SK-N-SH treated with all-trans-retinoic acid at 6 μM for 48 hours (cell line): ENCODE data around the gene PRKCE.

Experiments used
- ATAC-seq: fragments of 200-7000 bp; cut with Tn5 transposase; 3 replicates; pipeline ENCODE4 v1.9.1; 2020; ENCODE audit warnings: mild to moderate bottlenecking, moderate library complexity
- ARNTL ChIP-seq: fragments of 450-650 bp; formaldehyde crosslinking; IDR thresholded peaks from 2 replicates; pipeline ENCODE4 v1.5.0; 2020; ENCODE audit warnings: low read depth, mild to moderate bottlenecking, moderate library complexity, borderline replicate concordance
- CSDC2 ChIP-seq: fragments of 250-450 bp; sonication (Bioruptor Pico); IDR thresholded peaks from 2 replicates; pipeline ENCODE4 v1.5.0; 2020; ENCODE audit warnings: mild to moderate bottlenecking, moderate library complexity
- ESRRG ChIP-seq: fragments of 250-450 bp; sonication (Bioruptor Pico); IDR thresholded peaks from 2 replicates; pipeline ENCODE4 v1.6.1; 2021; ENCODE audit warnings: mild to moderate bottlenecking
- ISL1 ChIP-seq: fragments of 250-450 bp; sonication (Bioruptor Pico); IDR thresholded peaks from 2 replicates; pipeline ENCODE4 v2.1.2; 2022; ENCODE audit warnings: mild to moderate bottlenecking, moderate library complexity
- OSR1 ChIP-seq: fragments of 250-450 bp; sonication (Bioruptor Pico); IDR thresholded peaks from 2 replicates; pipeline ENCODE4 v1.8.0; 2022; ENCODE audit warnings: moderate library complexity, mild to moderate bottlenecking, inconsistent platforms
- PATZ1 ChIP-seq: fragments of 250-450 bp; sonication (Bioruptor Pico); IDR thresholded peaks from 2 replicates; pipeline ENCODE4 v1.8.0; 2020; ENCODE audit warnings: mild to moderate bottlenecking, moderate library complexity, borderline replicate concordance
- PPARA ChIP-seq: fragments of 250-450 bp; sonication (Bioruptor Pico); IDR thresholded peaks from 2 replicates; pipeline ENCODE4 v1.5.0; 2020; ENCODE audit warnings: mild to moderate bottlenecking, borderline replicate concordance
- RARB ChIP-seq: fragments of 250-450 bp; sonication (Bioruptor Pico); IDR thresholded peaks from 2 replicates; pipeline ENCODE4 v1.8.0; 2021; ENCODE audit warnings: mild to moderate bottlenecking, moderate library complexity
- SNAI2 ChIP-seq: fragments of 250-450 bp; sonication (Bioruptor Pico); IDR thresholded peaks from 2 replicates; pipeline ENCODE4 v1.5.0; 2020; ENCODE audit warnings: mild to moderate bottlenecking, moderate library complexity
- TCF4 ChIP-seq: fragments of 250-450 bp; sonication (Bioruptor Pico); IDR thresholded peaks from 2 replicates; pipeline ENCODE4 v1.8.0; 2021; ENCODE audit warnings: mild to moderate bottlenecking, moderate library complexity, borderline replicate concordance
- TOX ChIP-seq: fragments of 250-450 bp; sonication (Bioruptor Pico); IDR thresholded peaks from 2 replicates; pipeline ENCODE4 v1.8.0; 2021; ENCODE audit warnings: mild to moderate bottlenecking, moderate library complexity, borderline replicate concordance
- ZC3H10 ChIP-seq: fragments of 250-450 bp; sonication (Bioruptor Pico); IDR thresholded peaks from 2 replicates; pipeline ENCODE4 v1.5.1; 2021; ENCODE audit warnings: mild to moderate bottlenecking, moderate library complexity
- ZFP3 ChIP-seq: fragments of 250-450 bp; sonication (Bioruptor Pico); IDR thresholded peaks from 2 replicates; pipeline ENCODE4 v1.5.0; 2020; ENCODE audit warnings: mild to moderate bottlenecking, moderate library complexity
- ZFP30 ChIP-seq: fragments of 450-650 bp; formaldehyde crosslinking; IDR thresholded peaks from 2 replicates; pipeline ENCODE4 v1.5.0; 2022; ENCODE audit warnings: mild to moderate bottlenecking, moderate library complexity
- ZNF565 ChIP-seq: fragments of 450-650 bp; formaldehyde crosslinking; conservative IDR thresholded peaks from 2 replicates; pipeline ENCODE4 v1.5.0; 2020; ENCODE audit warnings: low read depth, mild to moderate bottlenecking, moderate library complexity
- ZNF70 ChIP-seq: fragments of 450-650 bp; formaldehyde crosslinking; IDR thresholded peaks from 2 replicates; pipeline ENCODE4 v1.5.0; 2020; ENCODE audit warnings: mild to moderate bottlenecking, moderate library complexity
- ZNF8 ChIP-seq: fragments of 450-650 bp; formaldehyde crosslinking; IDR thresholded peaks from 2 replicates; pipeline ENCODE4 v1.5.0; 2020; ENCODE audit warnings: mild to moderate bottlenecking, moderate library complexity
- TF ChIP-seq, protein P1 (sequence below): fragments of 250-450 bp; sonication (Bioruptor Pico); IDR thresholded peaks from 2 replicates; pipeline ENCODE4 v1.5.1; 2021; ENCODE audit warnings: mild to moderate bottlenecking, moderate library complexity
- TF ChIP-seq, protein P2 (sequence below): fragments of 250-450 bp; sonication (Bioruptor Pico); IDR thresholded peaks from 2 replicates; pipeline ENCODE4 v1.5.1; 2020; ENCODE audit warnings: low read depth, mild to moderate bottlenecking, moderate library complexity
- TF ChIP-seq, protein P3 (sequence below): fragments of 250-450 bp; sonication (Bioruptor Pico); IDR thresholded peaks from 2 replicates; pipeline ENCODE4 v1.5.0; 2020; ENCODE audit warnings: mild to moderate bottlenecking, moderate library complexity
- TF ChIP-seq, protein P4 (sequence below): fragments of 250-450 bp; sonication (Bioruptor Pico); IDR thresholded peaks from 2 replicates; pipeline ENCODE4 v1.8.0; 2021; ENCODE audit warnings: low read depth, mild to moderate bottlenecking, moderate library complexity, borderline replicate concordance

PRKCE gene

DNA sequence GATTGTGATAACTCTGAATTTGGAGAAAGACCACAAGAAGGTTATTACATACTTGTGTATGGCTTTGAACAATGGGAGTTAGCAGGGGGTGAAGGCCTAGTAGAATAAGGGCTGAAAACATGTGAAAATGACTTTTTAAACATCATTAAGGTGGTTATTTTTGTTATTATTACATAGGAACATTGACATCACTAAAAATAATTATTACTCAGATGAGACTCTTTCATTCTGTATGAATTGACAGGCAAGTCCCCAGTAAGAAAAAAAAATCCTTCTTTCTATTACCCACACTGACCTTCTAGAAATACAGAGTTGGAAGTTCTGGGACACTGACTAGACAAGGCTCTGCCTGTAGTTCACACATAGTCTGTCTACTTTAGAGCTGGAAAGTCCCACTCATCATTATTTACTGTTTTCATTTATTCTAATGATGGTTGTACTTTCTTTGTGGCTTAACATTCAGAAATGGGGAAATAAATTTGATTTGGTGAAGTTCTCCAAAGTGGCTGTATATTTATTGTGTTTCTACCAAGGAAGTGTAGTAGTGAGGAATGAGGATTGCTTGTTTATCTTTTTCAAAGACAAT lies 426.1 kb downstream of the PRKCE start:
- no peak for ATAC-seq
- TF ChIP-seq PPARA (no peak), ESRRG (CRISPR knock-in tag) (no peak), ISL1 (CRISPR knock-in tag) (no peak), ZNF565 (CRISPR knock-in tag) (no peak), RARB (CRISPR knock-in tag) (no peak), TCF4 (CRISPR knock-in tag) (no peak), SNAI2 (CRISPR knock-in tag) (no peak)
- TF ChIP-seq, protein P1, sequence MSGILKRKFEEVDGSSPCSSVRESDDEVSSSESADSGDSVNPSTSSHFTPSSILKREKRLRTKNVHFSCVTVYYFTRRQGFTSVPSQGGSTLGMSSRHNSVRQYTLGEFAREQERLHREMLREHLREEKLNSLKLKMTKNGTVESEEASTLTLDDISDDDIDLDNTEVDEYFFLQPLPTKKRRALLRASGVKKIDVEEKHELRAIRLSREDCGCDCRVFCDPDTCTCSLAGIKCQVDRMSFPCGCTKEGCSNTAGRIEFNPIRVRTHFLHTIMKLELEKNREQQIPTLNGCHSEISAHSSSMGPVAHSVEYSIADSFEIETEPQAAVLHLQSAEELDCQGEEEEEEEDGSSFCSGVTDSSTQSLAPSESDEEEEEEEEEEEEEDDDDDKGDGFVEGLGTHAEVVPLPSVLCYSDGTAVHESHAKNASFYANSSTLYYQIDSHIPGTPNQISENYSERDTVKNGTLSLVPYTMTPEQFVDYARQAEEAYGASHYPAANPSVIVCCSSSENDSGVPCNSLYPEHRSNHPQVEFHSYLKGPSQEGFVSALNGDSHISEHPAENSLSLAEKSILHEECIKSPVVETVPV (CRISPR knock-in tag): no peak

- TF ChIP-seq ESRRG (CRISPR knock-in tag): no peak
- TF ChIP-seq ZNF70 (CRISPR knock-in tag): no peak
- TF ChIP-seq ZNF565 (CRISPR knock-in tag): no peak
- TF ChIP-seq, protein P2, sequence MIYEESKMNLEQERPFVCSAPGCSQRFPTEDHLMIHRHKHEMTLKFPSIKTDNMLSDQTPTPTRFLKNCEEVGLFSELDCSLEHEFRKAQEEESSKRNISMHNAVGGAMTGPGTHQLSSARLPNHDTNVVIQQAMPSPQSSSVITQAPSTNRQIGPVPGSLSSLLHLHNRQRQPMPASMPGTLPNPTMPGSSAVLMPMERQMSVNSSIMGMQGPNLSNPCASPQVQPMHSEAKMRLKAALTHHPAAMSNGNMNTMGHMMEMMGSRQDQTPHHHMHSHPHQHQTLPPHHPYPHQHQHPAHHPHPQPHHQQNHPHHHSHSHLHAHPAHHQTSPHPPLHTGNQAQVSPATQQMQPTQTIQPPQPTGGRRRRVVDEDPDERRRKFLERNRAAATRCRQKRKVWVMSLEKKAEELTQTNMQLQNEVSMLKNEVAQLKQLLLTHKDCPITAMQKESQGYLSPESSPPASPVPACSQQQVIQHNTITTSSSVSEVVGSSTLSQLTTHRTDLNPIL: no peak
- TF ChIP-seq OSR1 (CRISPR knock-in tag): no peak
- TF ChIP-seq, protein P3, sequence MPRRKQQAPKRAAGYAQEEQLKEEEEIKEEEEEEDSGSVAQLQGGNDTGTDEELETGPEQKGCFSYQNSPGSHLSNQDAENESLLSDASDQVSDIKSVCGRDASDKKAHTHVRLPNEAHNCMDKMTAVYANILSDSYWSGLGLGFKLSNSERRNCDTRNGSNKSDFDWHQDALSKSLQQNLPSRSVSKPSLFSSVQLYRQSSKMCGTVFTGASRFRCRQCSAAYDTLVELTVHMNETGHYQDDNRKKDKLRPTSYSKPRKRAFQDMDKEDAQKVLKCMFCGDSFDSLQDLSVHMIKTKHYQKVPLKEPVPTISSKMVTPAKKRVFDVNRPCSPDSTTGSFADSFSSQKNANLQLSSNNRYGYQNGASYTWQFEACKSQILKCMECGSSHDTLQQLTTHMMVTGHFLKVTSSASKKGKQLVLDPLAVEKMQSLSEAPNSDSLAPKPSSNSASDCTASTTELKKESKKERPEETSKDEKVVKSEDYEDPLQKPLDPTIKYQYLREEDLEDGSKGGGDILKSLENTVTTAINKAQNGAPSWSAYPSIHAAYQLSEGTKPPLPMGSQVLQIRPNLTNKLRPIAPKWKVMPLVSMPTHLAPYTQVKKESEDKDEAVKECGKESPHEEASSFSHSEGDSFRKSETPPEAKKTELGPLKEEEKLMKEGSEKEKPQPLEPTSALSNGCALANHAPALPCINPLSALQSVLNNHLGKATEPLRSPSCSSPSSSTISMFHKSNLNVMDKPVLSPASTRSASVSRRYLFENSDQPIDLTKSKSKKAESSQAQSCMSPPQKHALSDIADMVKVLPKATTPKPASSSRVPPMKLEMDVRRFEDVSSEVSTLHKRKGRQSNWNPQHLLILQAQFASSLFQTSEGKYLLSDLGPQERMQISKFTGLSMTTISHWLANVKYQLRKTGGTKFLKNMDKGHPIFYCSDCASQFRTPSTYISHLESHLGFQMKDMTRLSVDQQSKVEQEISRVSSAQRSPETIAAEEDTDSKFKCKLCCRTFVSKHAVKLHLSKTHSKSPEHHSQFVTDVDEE (CRISPR knock-in tag): no peak
- TF ChIP-seq ZC3H10 (CRISPR knock-in tag): no peak
- TF ChIP-seq PATZ1: no peak
- TF ChIP-seq PPARA: no peak
- no peak for TF ChIP-seq ZNF8 (CRISPR knock-in tag)
- TF ChIP-seq ISL1 (CRISPR knock-in tag): no peak
- TF ChIP-seq TOX (CRISPR knock-in tag): no peak
- TF ChIP-seq TCF4 (CRISPR knock-in tag): no peak
- TF ChIP-seq, protein P1 (CRISPR knock-in tag): no peak
- TF ChIP-seq ARNTL (CRISPR knock-in tag): no peak
- no peak for TF ChIP-seq ZFP3 (CRISPR knock-in tag)
- TF ChIP-seq SNAI2 (CRISPR knock-in tag): no peak
- no peak for ATAC-seq
Observed at GRCh38 chr2:46079985-46080560, 428.6 kb downstream of the PRKCE start.

DNA sequence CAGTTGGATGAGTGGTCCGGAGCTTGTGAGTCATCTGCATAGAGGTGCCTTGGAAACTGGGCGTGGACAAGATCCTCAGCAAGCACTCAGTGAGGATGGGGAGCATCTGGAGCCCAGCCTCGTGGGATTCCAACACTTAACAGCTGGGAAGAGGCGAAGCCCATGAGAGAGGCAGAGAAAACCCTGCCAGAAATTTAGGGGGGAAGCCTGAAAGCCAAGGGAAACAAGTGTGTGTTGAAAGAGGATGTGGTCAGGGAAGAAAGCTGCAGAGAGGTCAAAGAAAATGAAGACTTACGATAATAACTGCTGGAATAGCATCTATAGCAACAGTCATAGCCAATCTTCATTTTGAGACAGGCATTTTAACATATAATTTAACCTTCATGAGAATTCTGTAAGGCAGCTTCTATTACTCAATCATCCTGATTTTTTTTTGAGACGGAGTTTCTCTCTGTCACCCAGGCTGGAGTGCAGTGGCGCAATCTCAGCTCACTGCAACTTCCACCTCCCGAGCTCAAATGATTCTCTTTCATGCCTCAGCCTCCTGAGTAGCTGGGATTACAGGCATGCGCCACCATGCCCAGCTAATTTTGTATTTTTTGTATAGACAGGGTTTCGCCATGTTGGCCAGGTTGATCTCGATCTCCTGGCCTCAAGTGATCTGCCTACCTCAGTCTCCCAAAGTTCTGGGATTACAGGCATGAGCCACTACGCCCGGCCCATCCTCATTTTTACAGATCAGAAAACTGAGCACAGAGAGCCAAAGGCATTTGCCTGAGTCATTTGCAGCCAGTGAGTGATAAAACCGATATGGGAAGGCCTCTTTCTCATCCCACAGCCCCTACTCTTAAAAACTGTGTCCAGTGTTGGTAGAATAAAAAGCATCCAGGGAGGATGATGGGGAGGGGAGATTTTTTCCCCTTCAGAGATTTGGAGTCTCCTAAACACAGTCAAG lies 431.3 kb downstream of the PRKCE start:
- no peak; the same call in 2 of the 3 replicates for ATAC-seq
- no peak for TF ChIP-seq ESRRG (CRISPR knock-in tag)
- TF ChIP-seq, protein P4, sequence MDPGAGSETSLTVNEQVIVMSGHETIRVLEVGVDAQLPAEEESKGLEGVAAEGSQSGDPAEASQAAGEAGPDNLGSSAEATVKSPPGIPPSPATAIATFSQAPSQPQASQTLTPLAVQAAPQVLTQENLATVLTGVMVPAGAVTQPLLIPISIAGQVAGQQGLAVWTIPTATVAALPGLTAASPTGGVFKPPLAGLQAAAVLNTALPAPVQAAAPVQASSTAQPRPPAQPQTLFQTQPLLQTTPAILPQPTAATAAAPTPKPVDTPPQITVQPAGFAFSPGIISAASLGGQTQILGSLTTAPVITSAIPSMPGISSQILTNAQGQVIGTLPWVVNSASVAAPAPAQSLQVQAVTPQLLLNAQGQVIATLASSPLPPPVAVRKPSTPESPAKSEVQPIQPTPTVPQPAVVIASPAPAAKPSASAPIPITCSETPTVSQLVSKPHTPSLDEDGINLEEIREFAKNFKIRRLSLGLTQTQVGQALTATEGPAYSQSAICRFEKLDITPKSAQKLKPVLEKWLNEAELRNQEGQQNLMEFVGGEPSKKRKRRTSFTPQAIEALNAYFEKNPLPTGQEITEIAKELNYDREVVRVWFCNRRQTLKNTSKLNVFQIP (CRISPR knock-in tag): no peak
- TF ChIP-seq TCF4 (CRISPR knock-in tag): no peak
- no peak for TF ChIP-seq SNAI2 (CRISPR knock-in tag)
- no peak for TF ChIP-seq ARNTL (CRISPR knock-in tag)
- TF ChIP-seq, protein P2: no peak
- TF ChIP-seq CSDC2: no peak
- TF ChIP-seq RARB (CRISPR knock-in tag): no peak
- no peak for TF ChIP-seq ZNF70 (CRISPR knock-in tag)
- TF ChIP-seq ZFP3 (CRISPR knock-in tag): no peak
- no peak for TF ChIP-seq ZFP30 (CRISPR knock-in tag)
- no peak for TF ChIP-seq ZNF8 (CRISPR knock-in tag)
- no peak for TF ChIP-seq TOX (CRISPR knock-in tag)
- no peak for TF ChIP-seq ZC3H10 (CRISPR knock-in tag)
